Activated CD8-positive, alpha-beta memory T cell treated with anti-CD3 and anti-CD28 coated beads, Interleukin-2, amount 50 U/mL, for 1 hour (primary cell): ENCODE measurements around the gene SOX1.

Experiments
- DNase-seq: peaks from one replicate; pipeline ENCODE4 v3.0.0-alpha.2; 2020; ENCODE audit errors: extremely low read depth

The SOX1 gene

DNA sequence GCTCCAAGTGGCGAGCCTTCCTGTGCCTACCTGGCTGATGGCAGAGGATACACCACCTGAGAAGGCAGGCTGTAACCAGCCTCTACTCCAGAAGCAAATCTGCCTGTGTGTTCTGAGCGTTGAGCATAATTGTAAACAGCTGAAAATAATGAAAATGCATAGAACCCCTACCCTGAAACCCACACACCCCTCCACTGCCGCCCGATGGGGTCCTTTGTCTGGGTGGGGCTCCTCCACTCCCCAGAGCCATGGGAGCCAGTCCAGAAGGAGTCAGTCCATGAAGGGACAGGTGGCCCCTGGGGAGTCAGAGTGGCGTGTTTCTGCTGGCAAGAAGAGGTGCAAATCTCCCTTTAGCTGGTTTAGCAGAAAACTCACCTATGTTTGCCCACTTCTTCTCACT is 8.0 kb upstream of the SOX1 start:
- DNase-seq: no peak

DNA sequence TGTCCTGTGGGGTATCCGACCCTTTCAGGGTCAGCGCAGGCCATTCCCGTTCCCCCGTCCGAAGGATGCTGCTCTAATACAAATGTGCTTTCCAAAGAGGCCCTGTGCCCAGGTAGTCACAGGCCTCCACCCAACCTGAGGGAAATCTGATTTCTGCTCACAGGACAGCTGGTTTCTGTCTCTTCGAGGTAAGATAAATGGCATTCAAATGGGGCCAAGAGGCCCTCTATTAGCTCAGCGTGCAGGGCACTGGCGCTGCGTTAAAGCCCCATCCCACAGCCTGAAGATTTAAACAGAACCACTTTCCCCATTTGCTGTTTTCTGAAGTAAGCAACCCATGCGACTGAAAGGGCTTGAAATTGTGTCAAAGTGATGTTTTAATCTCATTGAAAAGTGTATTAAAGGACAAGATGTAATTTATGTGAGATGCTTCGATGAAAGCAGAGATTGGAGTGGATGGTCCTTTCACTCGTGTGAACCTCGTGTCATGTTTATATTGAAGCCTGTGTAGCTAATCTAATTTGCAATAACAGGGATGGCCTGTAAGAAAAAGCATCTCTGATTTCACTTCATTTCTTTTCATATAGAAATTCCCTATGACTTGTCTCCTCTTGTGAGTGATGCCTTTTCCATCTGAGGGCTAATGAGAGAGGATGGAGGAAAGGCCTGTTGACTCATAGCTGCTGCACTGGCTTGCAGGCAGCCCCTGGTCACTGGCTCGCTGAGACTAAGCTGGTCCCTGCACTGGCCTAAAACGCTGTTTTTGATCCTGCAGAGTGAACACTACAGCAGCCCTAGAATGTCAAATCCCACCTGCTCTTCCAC is 7.3 kb upstream of the SOX1 start:
- no peak for DNase-seq

DNA sequence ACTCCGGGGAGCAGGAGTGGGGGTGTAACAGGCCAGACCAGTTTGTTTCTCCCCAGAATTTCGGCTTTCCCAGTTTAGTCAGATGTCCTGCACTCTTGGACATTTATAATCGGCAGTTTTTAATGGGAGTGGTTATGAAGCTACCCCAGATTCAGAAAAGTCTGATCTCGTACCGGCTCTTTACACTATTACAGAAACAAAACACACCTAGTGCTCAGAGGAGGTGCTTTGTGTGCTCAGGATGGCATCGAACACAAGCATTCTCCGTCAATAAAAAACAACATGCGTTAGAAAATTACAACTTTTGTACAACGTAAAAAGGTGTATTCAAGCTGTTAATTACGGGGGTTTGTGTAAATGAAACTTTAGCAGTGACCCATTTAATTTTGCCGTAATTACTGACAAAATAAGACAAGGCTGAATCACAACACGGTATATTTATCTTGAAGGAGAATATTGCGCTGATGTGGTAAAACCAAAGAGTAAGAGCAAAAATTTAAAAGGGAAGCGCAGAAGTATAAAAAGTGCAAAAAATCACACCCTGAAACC is 6.6 kb upstream of the SOX1 start:
- DNase-seq: no peak

DNA sequence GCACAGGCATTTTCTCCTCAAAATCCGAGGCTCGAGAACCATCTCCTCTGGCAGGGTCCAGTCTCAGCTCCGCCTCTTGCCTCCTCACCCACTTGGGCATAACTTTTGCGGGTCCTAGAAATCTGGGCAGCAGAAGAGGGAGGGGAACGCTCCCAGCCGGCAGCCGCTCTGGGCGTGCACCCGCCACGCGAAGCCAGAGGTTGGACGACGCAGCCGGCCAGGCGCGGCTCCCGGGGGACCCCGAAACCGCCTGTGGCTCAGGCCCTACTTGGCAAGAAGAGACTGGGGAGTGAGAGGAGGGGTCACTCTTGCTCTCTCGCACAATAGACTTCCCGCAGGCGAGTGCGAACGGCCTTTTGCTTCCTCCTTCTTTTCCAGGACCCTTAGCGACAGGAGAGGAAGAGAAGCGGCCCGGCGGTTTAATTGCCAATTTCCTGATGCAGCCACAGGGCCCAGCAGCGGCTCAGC is 6.0 kb upstream of the SOX1 start:
- DNase-seq: no peak

DNA sequence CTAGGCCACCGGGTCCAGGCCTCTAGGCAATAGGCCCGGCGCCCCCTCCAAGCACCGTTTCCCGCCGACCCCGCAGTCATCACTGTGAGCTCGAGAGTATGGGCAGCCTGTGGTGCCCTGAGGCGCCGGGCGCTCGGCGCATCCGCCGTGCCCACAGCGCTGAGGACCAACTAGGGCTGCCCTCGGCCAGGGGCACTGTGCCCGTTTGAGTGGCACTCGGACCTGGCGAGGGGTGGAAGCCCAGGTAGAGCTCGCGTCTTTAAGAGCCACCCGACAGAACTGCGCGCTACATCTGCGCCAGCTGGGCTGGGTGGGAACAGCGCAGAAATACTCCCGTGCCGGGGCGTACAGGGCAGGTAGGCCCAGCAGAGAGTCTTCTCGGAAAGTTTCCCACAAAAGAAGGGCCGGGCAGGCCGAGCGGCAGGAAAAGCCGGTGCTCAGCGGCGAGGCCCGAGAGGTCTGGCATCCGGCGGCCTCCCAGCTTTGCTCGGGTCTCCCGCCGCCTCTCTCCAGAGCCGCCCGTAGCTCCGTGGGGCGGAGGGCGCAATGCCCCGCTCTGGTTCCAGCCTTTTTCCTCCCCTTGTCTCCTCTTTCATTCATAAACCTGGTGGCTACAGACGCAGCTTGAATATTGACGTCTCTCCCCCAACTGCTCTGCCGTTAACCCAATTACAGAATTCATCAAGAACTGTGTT is 5.4 kb upstream of the SOX1 start:
- DNase-seq: no peak

DNA sequence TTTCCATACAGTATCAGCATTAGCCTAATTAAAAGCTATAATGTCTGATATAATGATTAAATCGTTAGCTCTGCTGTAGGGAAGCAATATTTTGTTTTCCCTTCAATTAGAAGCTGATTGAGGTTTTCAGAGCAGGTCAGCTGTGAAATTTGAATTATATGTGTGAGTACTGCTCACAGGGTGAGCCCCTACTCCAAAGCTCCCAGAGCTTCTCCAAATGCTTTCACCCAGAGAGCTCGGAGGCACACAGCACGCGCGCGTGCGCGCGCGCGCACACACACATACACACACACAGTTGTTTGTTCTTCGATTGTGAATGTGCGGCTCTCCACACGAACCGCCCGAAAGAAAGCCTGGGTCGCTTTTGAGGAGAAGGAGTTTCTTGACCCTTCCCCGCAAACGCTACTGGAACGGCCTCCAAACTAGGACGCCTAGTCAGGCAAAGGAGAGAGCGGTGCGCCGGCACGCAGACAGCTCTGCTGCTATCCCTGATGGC is 4.8 kb upstream of the SOX1 start:
- DNase-seq: no peak

DNA sequence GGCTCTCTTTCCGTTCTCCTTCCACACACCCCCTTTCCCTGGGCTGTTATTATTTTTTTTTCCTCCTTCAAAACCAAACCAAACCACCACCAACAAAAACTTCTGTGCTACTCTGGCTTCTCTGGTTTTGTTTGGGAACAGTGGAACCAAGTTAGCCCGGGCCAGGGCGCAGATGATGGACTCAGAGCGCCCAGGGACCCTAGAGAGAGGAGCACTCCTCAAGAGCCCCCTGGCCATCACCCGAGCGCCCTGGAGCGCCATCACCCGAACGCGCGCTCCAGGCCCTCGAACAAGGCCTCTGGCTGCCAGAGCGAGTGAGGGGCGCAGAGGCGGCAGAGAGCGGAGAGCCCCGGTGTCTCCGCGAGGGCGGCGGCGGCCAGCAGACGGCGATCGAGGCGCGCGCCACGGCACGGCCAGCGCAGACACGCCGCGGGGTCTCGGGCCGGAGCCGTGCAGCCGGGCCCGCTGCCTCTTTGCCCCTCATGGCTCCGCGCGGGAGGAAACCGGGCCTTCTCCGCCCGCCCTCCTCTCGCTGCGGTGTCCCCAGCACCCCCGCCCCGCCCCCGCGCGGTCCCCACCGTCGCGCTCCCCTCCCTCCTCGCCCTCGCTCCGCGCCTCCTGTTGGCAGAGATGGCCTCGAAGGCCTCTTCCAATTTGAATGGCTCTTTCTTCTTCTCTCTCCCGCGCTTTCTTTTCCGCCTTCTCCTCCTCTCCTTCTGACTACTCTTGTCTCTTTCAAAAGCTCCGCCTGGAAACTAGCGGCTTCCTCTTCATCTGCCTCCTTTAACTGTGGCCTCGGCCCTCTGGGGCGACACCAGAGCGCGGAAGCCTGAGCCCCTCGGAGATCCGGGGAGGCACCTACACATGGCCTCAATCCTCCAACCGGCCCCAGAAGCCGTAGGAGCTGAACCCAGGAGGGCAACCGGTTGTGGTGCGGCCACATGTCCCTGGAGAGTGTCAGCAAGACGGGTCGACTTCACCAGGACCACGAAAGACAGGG is 4.1 kb upstream of the SOX1 start:
- DNase-seq: no peak

DNA sequence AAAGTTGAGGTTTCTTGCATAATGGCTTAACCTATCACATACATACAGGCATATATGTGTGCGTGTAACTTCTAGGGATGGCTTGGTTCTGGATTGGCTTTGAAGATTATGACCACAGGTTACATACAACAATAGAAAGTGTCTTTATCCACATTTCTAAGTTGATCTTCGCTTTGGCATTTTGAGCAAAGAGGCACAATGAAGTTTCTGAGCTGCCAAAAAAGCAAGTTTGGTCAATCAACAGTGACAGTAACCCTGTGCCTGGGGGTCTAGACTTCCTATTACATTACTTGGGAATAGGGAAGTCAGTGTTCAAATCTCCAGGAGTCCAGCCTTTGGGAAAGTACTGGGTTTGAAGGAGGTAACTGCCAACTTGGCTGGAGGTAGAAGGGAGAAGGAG is 3.1 kb upstream of the SOX1 start:
- DNase-seq: no peak

DNA sequence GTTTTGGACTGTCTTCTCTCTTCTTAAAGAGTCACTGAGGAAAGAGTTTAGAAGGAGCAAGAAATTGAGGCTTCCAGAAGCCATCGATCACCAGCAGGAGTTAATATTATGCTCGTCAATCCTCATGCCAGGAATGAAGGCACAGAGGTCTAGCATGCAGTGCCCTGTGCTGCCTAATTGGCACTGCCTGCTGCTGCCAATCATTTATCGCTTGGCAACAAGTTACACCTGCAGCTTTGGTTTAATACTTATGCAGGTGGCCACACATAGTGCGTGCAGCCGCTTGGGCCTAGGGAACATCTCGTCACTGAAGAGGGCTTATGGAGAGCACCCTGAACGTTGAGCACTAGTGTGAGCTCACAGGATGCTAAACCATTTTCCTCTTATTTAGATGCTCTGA is 2.7 kb upstream of the SOX1 start:
- DNase-seq: no peak

DNA sequence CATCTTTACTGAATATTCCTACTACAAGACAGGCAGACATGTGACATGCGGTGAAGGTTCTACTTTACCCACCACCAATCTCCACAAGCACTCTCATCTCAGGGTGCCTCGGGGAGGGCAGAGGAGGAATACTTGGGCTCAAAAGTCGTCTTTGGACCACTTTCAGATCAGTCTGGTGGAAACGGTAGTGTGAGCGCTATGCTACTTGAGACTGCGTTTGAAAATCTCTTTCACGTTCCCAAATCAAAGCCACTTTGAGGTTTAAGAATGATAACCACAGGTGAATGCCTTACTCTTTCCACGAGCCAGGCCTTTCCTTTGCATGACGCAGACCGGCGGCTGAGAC is 1.5 kb upstream of the SOX1 start:
- no peak for DNase-seq

DNA sequence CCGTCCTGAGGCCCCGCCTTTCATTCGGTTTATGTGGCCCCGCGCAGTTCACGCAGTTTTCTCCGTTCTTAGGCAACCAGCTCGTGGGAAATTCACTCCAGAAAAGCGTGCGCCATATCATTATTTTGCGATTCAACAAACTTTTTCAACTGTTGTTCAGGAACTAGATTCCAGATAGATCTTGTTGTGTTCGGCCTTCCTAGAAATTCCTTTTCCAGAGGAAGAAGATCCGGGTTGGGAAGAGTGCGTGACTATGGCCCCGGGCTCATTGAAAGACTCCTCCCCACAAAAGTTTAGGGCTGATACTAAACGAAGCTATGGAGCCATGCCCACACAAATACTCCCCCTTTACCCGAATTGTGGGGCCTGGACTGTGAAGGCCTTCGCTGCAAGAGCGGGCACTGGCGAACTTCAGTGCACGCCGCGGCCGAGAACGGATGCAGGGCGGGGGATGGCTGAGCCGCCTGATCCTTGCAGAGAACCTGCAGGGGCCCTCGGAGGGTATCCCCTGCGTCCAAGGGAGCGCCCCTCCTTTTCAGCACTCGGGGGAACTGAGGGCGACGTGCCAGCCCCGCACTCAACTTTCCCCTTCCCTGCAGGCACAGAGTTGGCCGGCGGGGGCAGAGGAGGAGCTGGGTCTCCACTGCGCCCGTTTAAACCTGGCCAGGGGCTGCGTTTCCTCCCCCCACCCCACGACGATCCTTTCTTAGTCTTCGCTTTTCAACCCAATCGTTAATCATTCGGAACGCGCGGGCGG is 904 bp upstream of the SOX1 start:
- no peak for DNase-seq

DNA sequence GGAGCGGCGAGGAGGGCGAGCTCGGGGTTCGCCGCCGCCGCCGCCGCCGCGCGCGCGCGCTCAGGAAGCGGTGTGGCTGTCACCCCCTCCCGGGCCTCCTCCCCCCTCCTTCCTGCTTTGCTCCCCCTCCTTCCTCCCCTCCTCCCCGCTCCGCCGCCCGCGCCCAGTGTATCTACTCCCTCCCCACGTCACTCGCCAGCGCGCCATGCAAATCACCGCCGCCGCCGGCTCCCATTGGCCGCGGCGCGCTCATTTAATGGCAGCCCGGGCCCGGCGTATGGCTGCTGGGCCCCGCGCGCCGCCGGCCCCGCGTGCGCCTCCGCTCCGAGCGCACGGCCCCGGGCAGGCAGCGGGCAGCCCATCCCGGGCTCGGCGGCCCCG is 335 bp upstream of the SOX1 start:
- DNase-seq: peak; percentile 35

DNA sequence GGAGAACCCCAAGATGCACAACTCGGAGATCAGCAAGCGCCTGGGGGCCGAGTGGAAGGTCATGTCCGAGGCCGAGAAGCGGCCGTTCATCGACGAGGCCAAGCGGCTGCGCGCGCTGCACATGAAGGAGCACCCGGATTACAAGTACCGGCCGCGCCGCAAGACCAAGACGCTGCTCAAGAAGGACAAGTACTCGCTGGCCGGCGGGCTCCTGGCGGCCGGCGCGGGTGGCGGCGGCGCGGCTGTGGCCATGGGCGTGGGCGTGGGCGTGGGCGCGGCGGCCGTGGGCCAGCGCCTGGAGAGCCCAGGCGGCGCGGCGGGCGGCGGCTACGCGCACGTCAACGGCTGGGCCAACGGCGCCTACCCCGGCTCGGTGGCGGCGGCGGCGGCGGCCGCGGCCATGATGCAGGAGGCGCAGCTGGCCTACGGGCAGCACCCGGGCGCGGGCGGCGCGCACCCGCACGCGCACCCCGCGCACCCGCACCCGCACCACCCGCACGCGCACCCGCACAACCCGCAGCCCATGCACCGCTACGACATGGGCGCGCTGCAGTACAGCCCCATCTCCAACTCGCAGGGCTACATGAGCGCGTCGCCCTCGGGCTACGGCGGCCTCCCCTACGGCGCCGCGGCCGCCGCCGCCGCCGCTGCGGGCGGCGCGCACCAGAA is 1.1 kb downstream of the SOX1 start:
- DNase-seq: no peak

DNA sequence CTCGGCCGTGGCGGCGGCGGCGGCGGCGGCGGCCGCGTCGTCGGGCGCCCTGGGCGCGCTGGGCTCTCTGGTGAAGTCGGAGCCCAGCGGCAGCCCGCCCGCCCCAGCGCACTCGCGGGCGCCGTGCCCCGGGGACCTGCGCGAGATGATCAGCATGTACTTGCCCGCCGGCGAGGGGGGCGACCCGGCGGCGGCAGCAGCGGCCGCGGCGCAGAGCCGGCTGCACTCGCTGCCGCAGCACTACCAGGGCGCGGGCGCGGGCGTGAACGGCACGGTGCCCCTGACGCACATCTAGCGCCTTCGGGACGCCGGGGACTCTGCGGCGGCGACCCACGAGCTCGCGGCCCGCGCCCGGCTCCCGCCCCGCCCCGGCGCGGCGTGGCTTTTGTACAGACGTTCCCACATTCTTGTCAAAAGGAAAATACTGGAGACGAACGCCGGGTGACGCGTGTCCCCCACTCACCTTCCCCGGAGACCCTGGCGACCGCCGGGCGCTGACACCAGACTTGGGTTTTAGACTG is 1.7 kb downstream of the SOX1 start:
- no peak for DNase-seq

DNA sequence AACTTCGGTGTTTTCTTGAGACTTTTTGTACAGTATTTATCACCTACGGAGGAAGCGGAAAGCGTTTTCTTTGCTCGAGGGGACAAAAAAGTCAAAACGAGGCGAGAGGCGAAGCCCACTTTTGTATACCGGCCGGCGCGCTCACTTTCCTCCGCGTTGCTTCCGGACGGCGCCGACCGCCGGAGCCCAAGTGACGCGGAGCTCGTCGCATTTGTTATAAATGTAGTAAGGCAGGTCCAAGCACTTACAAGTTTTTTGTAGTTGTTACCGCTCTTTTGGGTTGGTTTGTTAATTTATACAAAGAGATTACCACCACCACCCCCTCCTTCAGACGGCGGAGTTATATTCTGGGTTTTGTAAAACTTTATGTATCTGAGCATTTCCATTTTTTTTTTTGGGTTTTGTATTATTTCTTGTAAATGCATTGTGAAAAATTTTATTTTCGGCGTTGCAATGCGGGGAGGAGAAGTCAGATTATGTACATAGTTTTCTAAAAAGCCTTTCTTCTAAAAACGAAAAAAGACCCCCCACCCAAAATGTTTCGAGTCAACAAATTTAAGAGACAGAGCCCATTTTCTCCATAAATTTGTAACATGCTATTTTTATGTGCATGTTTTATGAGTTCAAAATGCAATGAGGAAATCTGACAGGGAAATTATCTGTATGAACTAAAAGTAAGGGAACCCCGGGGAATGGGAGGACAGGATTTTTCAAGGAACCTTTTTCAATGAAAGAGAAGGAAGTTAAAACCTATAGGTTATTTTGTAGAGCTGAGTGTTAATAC is 2.3 kb downstream of the SOX1 start:
- DNase-seq: no peak

DNA sequence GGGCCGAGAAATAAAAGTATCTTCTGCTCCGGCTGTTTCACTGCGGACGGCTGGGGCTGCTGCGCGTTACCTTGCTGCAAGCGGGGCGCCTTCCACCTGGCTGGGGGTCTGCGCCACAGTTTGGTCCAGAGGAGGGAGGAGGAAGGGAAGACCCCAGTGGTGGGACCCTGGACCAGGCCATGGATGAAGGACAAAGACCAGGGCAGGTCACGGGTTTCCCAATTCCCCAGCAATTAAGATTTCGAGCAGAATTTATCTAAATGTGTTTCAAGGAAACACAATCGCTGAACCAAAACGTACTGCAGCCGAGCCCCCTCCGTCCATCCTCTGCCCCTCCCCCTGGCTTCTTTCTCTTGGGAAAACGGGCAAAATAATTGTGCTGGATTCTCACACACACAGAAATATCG is 2.9 kb downstream of the SOX1 start:
- no peak for DNase-seq

DNA sequence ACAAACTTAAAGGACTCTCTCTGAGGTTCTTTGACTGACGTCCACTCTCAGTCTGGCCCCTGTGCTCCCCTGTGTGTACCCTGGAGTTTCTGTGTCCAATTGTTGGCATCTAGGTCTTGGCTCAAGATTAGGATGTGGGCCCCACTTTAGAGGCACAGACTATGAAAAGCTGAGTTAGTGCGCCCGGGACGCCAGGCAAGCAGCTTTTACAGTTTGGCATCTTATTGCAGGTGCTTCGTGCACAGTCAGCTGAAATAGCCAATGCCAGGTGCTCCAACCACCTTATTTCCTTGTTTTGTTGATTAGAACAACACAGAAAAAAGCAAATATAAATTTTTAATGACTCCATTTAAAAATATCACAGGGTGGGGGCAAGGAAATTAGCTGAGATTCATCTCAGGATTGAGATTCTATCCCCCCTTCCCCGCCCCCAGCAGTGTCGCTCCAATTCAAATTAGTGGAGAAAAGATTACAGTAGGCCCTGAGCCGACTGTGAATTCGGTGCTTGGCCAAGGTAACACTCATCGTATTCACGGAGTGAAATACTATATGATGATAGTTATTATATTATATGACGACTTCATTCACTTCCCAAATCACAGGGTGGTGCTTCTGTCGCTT is 4.3 kb downstream of the SOX1 start:
- no peak for DNase-seq

DNA sequence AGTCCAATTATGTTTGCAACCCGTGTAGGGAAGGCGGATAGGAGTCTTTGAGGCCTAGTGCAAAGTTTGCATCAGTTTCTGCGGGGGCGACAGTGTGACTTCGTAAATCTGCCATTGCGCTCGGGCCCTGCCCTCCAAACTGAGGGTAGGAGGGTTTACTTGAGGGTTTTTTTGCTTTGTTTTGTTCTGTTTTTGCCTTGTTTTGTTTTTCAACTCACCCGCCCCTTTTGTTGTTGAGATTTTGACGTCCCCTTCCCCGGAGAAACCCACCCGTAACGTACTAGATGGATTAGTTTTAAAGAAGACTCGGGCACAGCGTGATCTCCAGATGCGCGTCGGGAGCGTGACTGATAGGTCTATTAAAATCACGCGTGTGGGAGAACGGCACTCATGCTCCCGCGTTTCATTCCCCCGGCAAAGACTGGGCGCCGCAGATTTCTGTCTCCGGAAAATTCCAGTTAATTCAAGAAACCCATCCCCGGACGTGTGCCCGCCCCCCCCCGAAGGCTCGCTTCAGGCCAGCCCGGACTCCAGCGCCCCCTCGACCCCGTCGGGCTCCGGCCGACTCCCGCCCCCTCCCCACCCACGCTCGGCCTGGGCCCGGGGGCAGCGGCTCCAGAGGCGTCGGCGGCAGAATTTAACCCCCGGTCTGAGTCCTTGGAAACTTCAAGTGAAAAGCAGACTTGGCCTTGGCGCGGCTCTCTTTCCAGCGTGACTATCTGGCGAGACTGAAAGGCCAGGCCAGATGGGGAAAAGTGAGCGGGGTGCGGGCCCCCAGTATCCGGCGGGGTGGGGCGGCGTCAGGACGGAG is 5.0 kb downstream of the SOX1 start:
- DNase-seq: no peak
